ENCODE results near the gene KTN1. TPM values are rescaled to one million over a fixed set of nuclear protein-coding genes. Genes with fewer than 3 reads are reported as not detected.

The KTN1 gene
- total and polyA plus RNA-seq, 9 donors: 84.4 to 144 (median 118) TPM

DNA sequence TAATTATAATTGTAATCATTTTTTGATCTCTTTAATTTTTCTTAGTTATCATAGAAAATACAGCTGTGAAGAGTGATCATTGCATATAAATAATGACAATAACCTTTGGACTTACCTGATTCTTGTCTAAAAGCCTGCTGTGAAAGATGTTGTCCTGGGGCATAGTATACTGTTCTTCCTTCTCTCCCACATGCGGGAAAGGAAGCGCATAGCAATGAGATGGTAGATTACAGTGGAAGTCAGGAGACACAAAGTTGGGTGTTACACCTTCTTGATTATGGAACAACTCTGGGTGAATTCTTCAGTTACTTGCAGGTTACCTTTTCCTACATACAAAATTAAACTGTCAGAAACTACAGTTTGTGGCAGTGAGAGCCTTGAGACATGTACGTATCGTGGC is 140.8 kb downstream of the KTN1 start:
- WGBS, 3 donors: 95 to 96% (median 95%) methylated on average over 4 of the region's 4 CpGs

DNA sequence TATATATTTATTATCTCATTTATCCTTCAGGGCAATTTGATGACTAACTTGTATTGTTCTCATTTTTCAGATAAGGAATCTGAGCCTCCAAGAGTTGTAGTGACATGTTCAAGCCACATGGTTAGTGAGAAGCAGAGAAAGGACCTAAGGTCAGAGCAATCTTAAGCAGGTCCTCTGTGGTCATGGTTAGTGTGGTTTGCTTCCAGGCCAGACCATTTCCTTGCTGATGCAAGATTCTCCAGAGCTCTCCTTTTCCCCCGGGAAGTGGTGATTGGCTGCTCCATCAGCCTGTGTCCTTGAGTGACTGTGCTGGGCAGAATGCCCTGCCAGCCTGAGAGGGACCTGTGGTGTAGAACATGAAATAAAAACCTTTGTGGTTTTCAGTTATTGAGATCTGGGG is 141.3 kb downstream of the KTN1 start:
- no peaks in the 10 kb centered on the region for H3K9me3 ChIP-seq
- H3K27me3 ChIP-seq: no peaks in the 10 kb centered on the region
- 53 to 89% (median 63%) methylated on average over 1 of the region's 1 CpG for WGBS, 3 donors
- H3K4me1 ChIP-seq (ENCODE audit: insufficient read depth): no peaks in the 10 kb centered on the region
- intact Hi-C loops (cut with DNase I): no loop called here
- no peak overlapping the region for H3K27ac ChIP-seq
- H3K4me3 ChIP-seq: no peak overlapping the region
- no peak for DNase-seq
- no peaks in the 10 kb centered on the region for H3K36me3 ChIP-seq
- TF ChIP-seq, protein P1, sequence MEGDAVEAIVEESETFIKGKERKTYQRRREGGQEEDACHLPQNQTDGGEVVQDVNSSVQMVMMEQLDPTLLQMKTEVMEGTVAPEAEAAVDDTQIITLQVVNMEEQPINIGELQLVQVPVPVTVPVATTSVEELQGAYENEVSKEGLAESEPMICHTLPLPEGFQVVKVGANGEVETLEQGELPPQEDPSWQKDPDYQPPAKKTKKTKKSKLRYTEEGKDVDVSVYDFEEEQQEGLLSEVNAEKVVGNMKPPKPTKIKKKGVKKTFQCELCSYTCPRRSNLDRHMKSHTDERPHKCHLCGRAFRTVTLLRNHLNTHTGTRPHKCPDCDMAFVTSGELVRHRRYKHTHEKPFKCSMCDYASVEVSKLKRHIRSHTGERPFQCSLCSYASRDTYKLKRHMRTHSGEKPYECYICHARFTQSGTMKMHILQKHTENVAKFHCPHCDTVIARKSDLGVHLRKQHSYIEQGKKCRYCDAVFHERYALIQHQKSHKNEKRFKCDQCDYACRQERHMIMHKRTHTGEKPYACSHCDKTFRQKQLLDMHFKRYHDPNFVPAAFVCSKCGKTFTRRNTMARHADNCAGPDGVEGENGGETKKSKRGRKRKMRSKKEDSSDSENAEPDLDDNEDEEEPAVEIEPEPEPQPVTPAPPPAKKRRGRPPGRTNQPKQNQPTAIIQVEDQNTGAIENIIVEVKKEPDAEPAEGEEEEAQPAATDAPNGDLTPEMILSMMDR (IDR thresholded peaks at IDR 0.05): no peak
- TF ChIP-seq POLR2A (IDR thresholded peaks at IDR 0.05) (no peak), EP300 (IDR thresholded peaks at IDR 0.05) (no peak)

More for the DNA sequence above, 140.8 kb downstream of the KTN1 start:
- Histone ChIP-seq H3K27me3 (no peaks in the 10 kb centered on the region), H3K4me3 (no peak overlapping the region), H3K4me1 (ENCODE audit: insufficient read depth) (no peaks in the 10 kb centered on the region), H3K9me3 (no peaks in the 10 kb centered on the region), H3K27ac (no peak overlapping the region), H3K36me3 (no peaks in the 10 kb centered on the region)
- DNase-seq: no peak
- TF ChIP-seq POLR2A (IDR thresholded peaks at IDR 0.05) (no peak), EP300 (IDR thresholded peaks at IDR 0.05) (no peak)
- TF ChIP-seq, protein P1 (IDR thresholded peaks at IDR 0.05): no peak
- intact Hi-C loops (cut with DNase I): no loop called here

DNA sequence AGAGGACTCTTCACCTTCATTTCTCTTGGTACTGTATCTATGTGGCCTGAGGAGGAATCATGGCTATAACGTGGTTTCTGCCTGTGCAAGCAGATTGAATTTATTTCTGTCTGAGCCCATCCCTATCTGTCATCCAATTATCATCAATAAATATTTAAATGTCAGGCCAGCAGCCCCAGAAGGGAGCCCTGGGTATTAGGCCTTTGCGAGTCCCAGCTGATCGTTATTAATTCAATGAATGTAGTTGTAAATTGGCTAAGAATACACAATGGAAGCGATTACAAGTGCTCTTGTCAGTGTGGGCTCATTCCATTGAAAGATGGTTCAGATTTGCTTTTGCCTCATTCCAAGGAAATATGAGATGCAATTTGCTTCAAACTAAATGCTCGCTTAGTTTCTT is 142.0 kb downstream of the KTN1 start:
- DNase-seq: no peak
- H3K27ac ChIP-seq: no peak overlapping the region
- H3K4me3 ChIP-seq: no peak overlapping the region
- TF ChIP-seq EP300 (IDR thresholded peaks at IDR 0.05): no peak
- TF ChIP-seq, protein P1 (IDR thresholded peaks at IDR 0.05): no peak
- no peak for TF ChIP-seq POLR2A (IDR thresholded peaks at IDR 0.05)
- no peaks in the 10 kb centered on the region for H3K36me3 ChIP-seq
- no peaks in the 10 kb centered on the region for H3K27me3 ChIP-seq
- H3K9me3 ChIP-seq: no peaks in the 10 kb centered on the region
- intact Hi-C loops (cut with DNase I): no loop called here
- 91 to 94% (median 92%) methylated on average over 5 of the region's 5 CpGs for WGBS, 3 donors
- no peaks in the 10 kb centered on the region for H3K4me1 ChIP-seq (ENCODE audit: insufficient read depth)

DNA sequence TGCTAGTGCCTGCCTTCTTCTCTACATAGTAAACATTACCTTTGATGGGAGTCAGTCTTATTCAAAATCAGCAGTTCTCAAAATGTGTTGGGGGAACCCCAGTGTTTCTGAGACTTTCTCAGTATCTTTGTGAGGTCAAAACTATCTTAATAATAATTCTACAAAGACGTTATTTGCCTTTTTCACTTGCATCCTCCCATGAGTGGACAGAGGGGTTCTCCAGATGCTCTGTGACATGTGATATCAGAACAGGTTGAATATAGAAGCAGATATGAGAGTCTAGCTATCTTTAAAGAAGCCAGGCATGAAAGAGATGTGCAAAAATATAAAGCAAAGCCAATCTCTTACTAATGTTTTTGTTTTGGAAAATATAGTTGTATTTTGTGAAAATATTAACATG is 144.7 kb downstream of the KTN1 start:
- TF ChIP-seq EP300 (IDR thresholded peaks at IDR 0.05): no peak
- TF ChIP-seq, protein P1 (IDR thresholded peaks at IDR 0.05): no peak
- TF ChIP-seq POLR2A (IDR thresholded peaks at IDR 0.05): no peak
- no peaks in the 10 kb centered on the region for H3K27me3 ChIP-seq
- intact Hi-C loops (cut with DNase I): no loop called here
- H3K27ac ChIP-seq: no peak overlapping the region
- WGBS, 3 donors: 38 to 63% (median 40%) methylated on average over 1 of the region's 1 CpG
- H3K4me3 ChIP-seq: no peak overlapping the region
- no peaks in the 10 kb centered on the region for H3K36me3 ChIP-seq
- no peak for DNase-seq
- no peaks in the 10 kb centered on the region for H3K9me3 ChIP-seq
- no peaks in the 10 kb centered on the region for H3K4me1 ChIP-seq (ENCODE audit: insufficient read depth)

Data from ovary (tissue), 9 donors.